K562 (cell line): ENCODE results near the gene PCDH12. TPM values are rescaled to one million over a fixed set of nuclear protein-coding genes. Genes with fewer than 3 reads are reported as not detected.
A peak's percentile ranks its signal among the peaks of the same experiment; 100 is the strongest.

Experiments used
- ATF1 ChIP-seq, 2 experiments: fragments of 450-650 bp in 1 of 2; IDR thresholded peaks; 2 replicates each; pipeline ENCODE4 v1.6.1; 2016; ENCODE audit warnings: missing compliant biosample characterization in 1 of 2, missing genetic modification characterization in 1 of 2
- CCNT2 ChIP-seq: IDR thresholded peaks from 2 replicates; pipeline ENCODE4 v1.6.1; 2011; ENCODE audit warnings: borderline replicate concordance, low read depth, mild to moderate bottlenecking, moderate library complexity, mixed read lengths, low read length; ENCODE audit not compliant: insufficient read length; ENCODE audit errors: extremely low read depth
- HDAC6 ChIP-seq: IDR thresholded peaks from 2 replicates; pipeline ENCODE4 v1.6.1; 2012; ENCODE audit warnings: low read depth, mild to moderate bottlenecking, control low read depth, inconsistent platforms, low read length, moderate library complexity
- HIVEP1 ChIP-seq: fragments of 250-450 bp; sonication (Bioruptor Pico); IDR thresholded peaks from 2 replicates; pipeline ENCODE4 v1.4.0; 2020; ENCODE audit warnings: mild to moderate bottlenecking
- JUNB ChIP-seq: fragments of 450-650 bp; formaldehyde crosslinking; conservative IDR thresholded peaks from 2 replicates; pipeline ENCODE4 v1.4.0; 2020; ENCODE audit warnings: mild to moderate bottlenecking
- LCOR ChIP-seq: sonication (generic); formaldehyde crosslinking; IDR thresholded peaks from 2 replicates; pipeline ENCODE4 v1.8.0; 2022; ENCODE audit warnings: mild to moderate bottlenecking, missing genetic modification reagents
- POLR2H ChIP-seq: IDR thresholded peaks from 2 replicates; pipeline ENCODE4 v1.6.1; 2016; ENCODE audit warnings: missing genetic modification characterization, low read depth, mild to moderate bottlenecking, control low read depth, missing compliant biosample characterization, moderate library complexity
- RCOR1 ChIP-seq, 2 experiments: IDR thresholded peaks; 2 replicates each; pipeline ENCODE4 v1.6.1; 2012; ENCODE audit warnings: low read depth in 2 of 2, low read length in 2 of 2, borderline replicate concordance in 1 of 2, improper control_type of control experiment in 1 of 2
- RFX1 ChIP-seq: fragments of 450-650 bp; IDR thresholded peaks from 2 replicates; pipeline ENCODE4 v1.6.1; 2016; ENCODE audit warnings: mild to moderate bottlenecking, moderate library complexity
- SAFB ChIP-seq: fragments of 200-400 bp; formaldehyde crosslinking; IDR thresholded peaks from 2 replicates; pipeline ENCODE4 v1.6.1; 2017; ENCODE audit warnings: low read depth, low read length, borderline replicate concordance
- SAFB2 ChIP-seq: fragments of 200-400 bp; formaldehyde crosslinking; IDR thresholded peaks from 2 replicates; pipeline ENCODE4 v1.6.1; 2018; ENCODE audit warnings: borderline replicate concordance, low read length, low read depth, moderate library complexity; ENCODE audit not compliant: severe bottlenecking
- SIX5 ChIP-seq, 2 experiments: IDR thresholded peaks; 2 replicates each; pipeline ENCODE4 v1.6.1; 2011; ENCODE audit warnings: low read length in 2 of 2, borderline replicate concordance in 1 of 2, low read depth in 1 of 2, mild to moderate bottlenecking in 1 of 2, moderate library complexity in 1 of 2; ENCODE audit not compliant: insufficient read depth in 1 of 2
- TRIM28 ChIP-seq: fragments of 450-650 bp; IDR thresholded peaks from 2 replicates; pipeline ENCODE4 v1.6.1; 2017
- ZNF217 ChIP-seq: sonication (generic); formaldehyde crosslinking; IDR thresholded peaks from 2 replicates; pipeline ENCODE4 v1.8.0; 2022; ENCODE audit warnings: mild to moderate bottlenecking, missing genetic modification reagents
- ZNF316 ChIP-seq: fragments of 450-650 bp; IDR thresholded peaks from 2 replicates; pipeline ENCODE4 v1.6.1; 2016
- polyA plus RNA-seq, 8 experiments: library from polyadenylated mRNA; depleted of rRNA in 4 of 8; stranded (reverse) in 5 of 8; unstranded in 3 of 8; fragments of >200 nt; fragmentation: Nextera tagmentation in 2 of 8; fragmentation: Illumina TruSeq in 1 of 8; extraction: Ambion mirVana in 2 of 8; extraction: Trizol in 1 of 8; gene quantifications; 2 replicates each; pipeline versions ENCODE4 v1.2.1 to v1.2.3, GENCODE V29; 2011 to 2014; ENCODE audit warnings: inconsistent platforms in 1 of 8, missing spikeins in 1 of 8
- total RNA-seq, 7 experiments: library from RNA; depleted of rRNA in 6 of 7; stranded (reverse); fragments of >200 nt in 6 of 7; fragmentation: Illumina TruSeq in 2 of 7; extraction: Trizol in 2 of 7; gene quantifications; 2 replicates each; pipeline versions ENCODE4 v1.2.1 to v1.2.3, GENCODE V29; 2011 to 2021; ENCODE audit warnings: low replicate concordance in 1 of 7
- TF ChIP-seq, protein P1 (sequence below): fragments of 200-800 bp; sonication (Bioruptor generic); IDR thresholded peaks from 2 replicates; pipeline ENCODE4 v1.6.1; 2017; ENCODE audit warnings: missing genetic modification characterization, missing compliant biosample characterization
- TF ChIP-seq, protein P2 (sequence below): sonication (generic); formaldehyde crosslinking; IDR thresholded peaks from 2 replicates; pipeline ENCODE4 v1.8.1; 2022; ENCODE audit warnings: missing genetic modification reagents
- TF ChIP-seq, protein P3 (sequence below): fragments of 250-450 bp; sonication (Bioruptor Pico); IDR thresholded peaks from 2 replicates; pipeline ENCODE4 v1.5.0; 2021; ENCODE audit warnings: mild to moderate bottlenecking, moderate library complexity
- TF ChIP-seq, protein P4 (sequence below): IDR thresholded peaks from 2 replicates; pipeline ENCODE4 v1.6.1; 2011; ENCODE audit not compliant: insufficient read length; ENCODE audit errors: extremely low read depth
- TF ChIP-seq, protein P5 (sequence below): sonication (generic); formaldehyde crosslinking; IDR thresholded peaks from 2 replicates; pipeline ENCODE4 v1.5.0; 2020; ENCODE audit warnings: missing genetic modification reagents

Gene PCDH12
- total and polyA plus RNA-seq, 9 of the 15 experiments (the other 6 are each of a cell fraction or from before 2014, with no cell fraction given): 0.01 to 0.04 (median 0.01) TPM; not detected in 4

DNA sequence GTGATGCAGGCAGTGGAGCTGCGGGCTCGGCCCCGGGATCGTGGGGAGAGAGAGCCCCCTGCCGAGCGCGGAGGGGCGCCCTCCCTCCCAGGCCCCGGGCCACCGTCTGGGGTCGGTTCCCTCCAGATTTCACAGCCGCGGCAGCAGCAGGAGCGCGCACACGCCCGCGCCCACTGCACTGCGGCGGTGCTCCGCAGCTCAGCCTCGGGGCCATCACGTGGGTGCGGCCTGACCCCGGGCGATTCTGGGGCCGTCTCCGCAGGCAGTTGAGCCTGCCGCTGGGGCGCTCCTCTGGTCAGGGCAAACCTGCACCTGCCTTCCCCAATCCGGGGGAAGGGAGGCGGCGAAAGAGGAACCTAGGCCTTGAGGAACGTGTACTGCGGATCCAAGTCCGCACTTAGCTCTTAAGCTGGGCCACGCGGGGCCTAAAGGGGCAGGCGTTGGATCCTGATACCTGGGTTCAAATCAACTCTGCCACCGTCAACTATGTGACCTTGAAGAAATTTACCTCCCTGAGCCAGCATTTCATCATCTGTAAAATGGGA, 43.7 kb downstream of the PCDH12 start (continued):
- no peak for TF ChIP-seq POLR2H
- TF ChIP-seq CCNT2: peak; percentile 55
- no peak for TF ChIP-seq SIX5 (IDR thresholded peaks at IDR 0.05; ENCODE audit: borderline replicate concordance in 1 of 2, insufficient read depth in 1 of 2, low read depth in 1 of 2, low read length in 2 of 2)
- peak in 1 of 2 experiments; percentile 43; a peak in 1 of 4 replicates for TF ChIP-seq RCOR1 (IDR thresholded peaks at IDR 0.05; ENCODE audit: borderline replicate concordance in 1 of 2, low read depth in 2 of 2, low read length in 2 of 2)
- TF ChIP-seq, protein P1, sequence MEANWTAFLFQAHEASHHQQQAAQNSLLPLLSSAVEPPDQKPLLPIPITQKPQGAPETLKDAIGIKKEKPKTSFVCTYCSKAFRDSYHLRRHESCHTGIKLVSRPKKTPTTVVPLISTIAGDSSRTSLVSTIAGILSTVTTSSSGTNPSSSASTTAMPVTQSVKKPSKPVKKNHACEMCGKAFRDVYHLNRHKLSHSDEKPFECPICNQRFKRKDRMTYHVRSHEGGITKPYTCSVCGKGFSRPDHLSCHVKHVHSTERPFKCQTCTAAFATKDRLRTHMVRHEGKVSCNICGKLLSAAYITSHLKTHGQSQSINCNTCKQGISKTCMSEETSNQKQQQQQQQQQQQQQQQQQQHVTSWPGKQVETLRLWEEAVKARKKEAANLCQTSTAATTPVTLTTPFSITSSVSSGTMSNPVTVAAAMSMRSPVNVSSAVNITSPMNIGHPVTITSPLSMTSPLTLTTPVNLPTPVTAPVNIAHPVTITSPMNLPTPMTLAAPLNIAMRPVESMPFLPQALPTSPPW (CRISPR knock-in tag): no peak
- TF ChIP-seq ZNF316: no peak
- TF ChIP-seq ZNF217 (CRISPR knock-in tag): no peak
- TF ChIP-seq, protein P2, sequence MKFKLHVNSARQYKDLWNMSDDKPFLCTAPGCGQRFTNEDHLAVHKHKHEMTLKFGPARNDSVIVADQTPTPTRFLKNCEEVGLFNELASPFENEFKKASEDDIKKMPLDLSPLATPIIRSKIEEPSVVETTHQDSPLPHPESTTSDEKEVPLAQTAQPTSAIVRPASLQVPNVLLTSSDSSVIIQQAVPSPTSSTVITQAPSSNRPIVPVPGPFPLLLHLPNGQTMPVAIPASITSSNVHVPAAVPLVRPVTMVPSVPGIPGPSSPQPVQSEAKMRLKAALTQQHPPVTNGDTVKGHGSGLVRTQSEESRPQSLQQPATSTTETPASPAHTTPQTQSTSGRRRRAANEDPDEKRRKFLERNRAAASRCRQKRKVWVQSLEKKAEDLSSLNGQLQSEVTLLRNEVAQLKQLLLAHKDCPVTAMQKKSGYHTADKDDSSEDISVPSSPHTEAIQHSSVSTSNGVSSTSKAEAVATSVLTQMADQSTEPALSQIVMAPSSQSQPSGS: no peak
- TF ChIP-seq, protein P3, sequence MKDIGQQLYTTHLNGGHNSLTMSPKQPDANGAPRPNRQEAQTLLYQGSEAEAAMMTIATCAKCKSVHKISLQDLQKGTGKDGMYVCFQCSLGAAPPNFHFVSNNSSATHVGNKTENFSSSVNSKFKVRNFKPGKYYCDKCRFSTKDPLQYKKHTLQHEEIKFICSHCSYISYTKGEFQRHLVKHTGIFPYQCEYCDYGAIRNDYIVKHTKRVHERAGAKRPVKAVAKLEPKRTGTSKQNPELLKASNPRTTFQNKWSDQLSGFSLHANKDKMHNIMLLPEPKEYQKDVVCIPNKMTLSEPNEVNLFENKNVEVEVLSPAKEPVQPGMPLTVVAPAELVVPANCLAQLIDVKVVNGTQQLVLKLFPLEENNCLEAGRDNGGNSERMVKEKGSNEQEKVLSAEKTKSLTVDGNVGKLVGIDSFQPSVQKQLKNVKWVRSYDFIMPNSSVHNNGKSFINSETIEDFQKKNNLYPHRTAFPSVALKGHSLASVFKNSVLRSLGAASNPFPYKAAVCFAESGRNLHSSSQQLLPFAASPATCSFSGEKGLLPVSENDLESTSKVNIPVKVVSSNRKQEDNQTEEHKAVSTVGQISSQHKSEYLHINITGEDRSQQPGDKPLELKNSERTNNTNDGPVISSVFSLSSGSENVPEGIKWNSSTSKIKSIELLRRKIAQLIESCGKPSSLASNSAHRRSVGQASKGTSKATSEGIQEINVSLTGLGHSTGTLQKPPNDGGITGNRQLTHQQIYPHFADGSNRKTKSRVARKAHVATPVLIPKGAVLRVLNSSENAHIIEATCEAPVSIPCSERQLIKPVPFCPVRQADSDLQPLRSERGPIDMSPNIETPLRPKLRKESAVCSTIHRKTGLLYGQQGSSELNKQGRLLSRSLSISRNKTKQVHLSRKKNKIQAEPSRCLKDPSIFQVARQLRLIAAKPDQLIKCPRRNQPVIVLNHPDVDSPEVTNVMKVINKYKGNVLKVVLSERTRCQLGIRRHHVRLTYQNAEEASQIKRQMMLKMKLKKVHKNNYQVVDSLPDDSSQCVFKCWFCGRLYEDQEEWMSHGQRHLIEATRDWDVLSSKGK (CRISPR knock-in tag): no peak
- no peak for TF ChIP-seq RFX1
- TF ChIP-seq LCOR (CRISPR knock-in tag): peak; percentile 76; the same call in 1 of the 2 replicates
- TF ChIP-seq, protein P4, sequence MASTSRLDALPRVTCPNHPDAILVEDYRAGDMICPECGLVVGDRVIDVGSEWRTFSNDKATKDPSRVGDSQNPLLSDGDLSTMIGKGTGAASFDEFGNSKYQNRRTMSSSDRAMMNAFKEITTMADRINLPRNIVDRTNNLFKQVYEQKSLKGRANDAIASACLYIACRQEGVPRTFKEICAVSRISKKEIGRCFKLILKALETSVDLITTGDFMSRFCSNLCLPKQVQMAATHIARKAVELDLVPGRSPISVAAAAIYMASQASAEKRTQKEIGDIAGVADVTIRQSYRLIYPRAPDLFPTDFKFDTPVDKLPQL: no peak
- no peak for TF ChIP-seq HIVEP1 (CRISPR knock-in tag)
- TF ChIP-seq HDAC6: no peak
- no peak for TF ChIP-seq TRIM28
- TF ChIP-seq JUNB: no peak
- TF ChIP-seq SAFB2: no peak
- TF ChIP-seq ATF1 (CRISPR knock-in tag; IDR thresholded peaks at IDR 0.05): no peak
- peak; percentile 18; the same call in 1 of the 2 replicates for TF ChIP-seq ATF1 (tag; IDR thresholded peaks at IDR 0.05)
- TF ChIP-seq, protein P5, sequence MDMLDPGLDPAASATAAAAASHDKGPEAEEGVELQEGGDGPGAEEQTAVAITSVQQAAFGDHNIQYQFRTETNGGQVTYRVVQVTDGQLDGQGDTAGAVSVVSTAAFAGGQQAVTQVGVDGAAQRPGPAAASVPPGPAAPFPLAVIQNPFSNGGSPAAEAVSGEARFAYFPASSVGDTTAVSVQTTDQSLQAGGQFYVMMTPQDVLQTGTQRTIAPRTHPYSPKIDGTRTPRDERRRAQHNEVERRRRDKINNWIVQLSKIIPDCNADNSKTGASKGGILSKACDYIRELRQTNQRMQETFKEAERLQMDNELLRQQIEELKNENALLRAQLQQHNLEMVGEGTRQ (CRISPR knock-in tag): peak; percentile 90
- TF ChIP-seq SAFB: peak; percentile 52; the same call in 1 of the 2 replicates
